Transverse colon (tissue), 4 donors: Measurements from ENCODE around the gene FAM13A.

Experiments
- CTCF ChIP-seq, 5 experiments: fragments of 200-600 bp in 3 of 5; fragments of 450-650 bp in 2 of 5; sonication (generic) in 3 of 5; IDR thresholded peaks; 1 replicate in 2 of 5; 2 replicates in 3 of 5; pipeline ENCODE4 v1.5.1; 2016 to 2017; ENCODE audit warnings: antibody characterized with exemption in 5 of 5, inconsistent platforms in 3 of 5, mild to moderate bottlenecking in 2 of 5, moderate library complexity in 1 of 5
- EP300 ChIP-seq: sonication (generic); formaldehyde crosslinking; IDR thresholded peaks from one replicate; pipeline ENCODE4 v1.6.1; 2017; ENCODE audit warnings: antibody characterized with exemption, low read depth
- POLR2A ChIP-seq: fragments of 450-650 bp; IDR thresholded peaks from one replicate; pipeline ENCODE4 v1.6.1; 2016; ENCODE audit warnings: antibody characterized with exemption, mild to moderate bottlenecking, moderate library complexity
- POLR2AphosphoS5 ChIP-seq, 3 donors: sonication (generic); formaldehyde crosslinking; IDR thresholded peaks; one replicate each; pipeline ENCODE4 v1.6.1; 2016; ENCODE audit warnings: antibody characterized with exemption in 3 of 3

- TF ChIP-seq CTCF (IDR thresholded peaks at IDR 0.05): no peak
- no peak for TF ChIP-seq POLR2AphosphoS5 (IDR thresholded peaks at IDR 0.05)
- TF ChIP-seq POLR2A: no peak
- TF ChIP-seq EP300: no peak
Observed at GRCh38 chr4:89000382-89000781, 56.6 kb downstream of the FAM13A start.
